Measurements from ENCODE around the gene CLSTN2.

Gene CLSTN2

GRCh38 chr3:140113996-140114788 lies 179.2 kb downstream of the CLSTN2 start:
- no peaks in the 10 kb centered on the region for H3K36me3 ChIP-seq (ENCODE audit: control insufficient read depth in 1 of 2, insufficient read depth in 2 of 2, low read length in 2 of 2)

GRCh38 chr3:140114789-140115080 lies 179.8 kb downstream of the CLSTN2 start:
- no peak overlapping the region for H2BK12ac ChIP-seq (ENCODE audit: low read length)
- no peak overlapping the region for H2AFZ ChIP-seq (ENCODE audit: insufficient read depth, low read length, poor library complexity)
- H4K91ac ChIP-seq (ENCODE audit: low read depth, low read length): no peak overlapping the region
- H4K8ac ChIP-seq (ENCODE audit: low read depth, low read length): no peak overlapping the region
- peaks cover 9 to 13% of the 10 kb centered on the region in 2 experiments for H3K4me1 ChIP-seq (ENCODE audit: control insufficient read depth in 1 of 2, insufficient read depth in 2 of 2, low read length in 2 of 2)
- no peak overlapping the region for H3K4ac ChIP-seq (ENCODE audit: low read depth, low read length)
- H3K4me2 ChIP-seq (ENCODE audit: low read length): no peak overlapping the region
- no peaks in the 10 kb centered on the region for H3K9me3 ChIP-seq (ENCODE audit: insufficient read depth, low read depth, low read length)
- no peak overlapping the region for H2BK120ac ChIP-seq (ENCODE audit: insufficient read depth, low read length, poor library complexity)
- no peak overlapping the region for H4K12ac ChIP-seq (ENCODE audit: low read depth, low read length)
- H3K23ac ChIP-seq (ENCODE audit: low read length): no peak overlapping the region
- no peak overlapping the region for H3K27ac ChIP-seq (ENCODE audit: low read depth, low read length)
- H3K79me2 ChIP-seq (ENCODE audit: control insufficient read depth, insufficient read depth, low read length, poor library complexity): no peaks in the 10 kb centered on the region
- H3K9ac ChIP-seq (ENCODE audit: low read length): no peak overlapping the region
- no peak overlapping the region for H2AK5ac ChIP-seq (ENCODE audit: low read length)
- DNase-seq: no peak
- H3K18ac ChIP-seq (ENCODE audit: low read length): no peak overlapping the region
- no CpG with 5 or more reads among the region's 2 CpGs for WGBS (ENCODE audit: extremely low coverage, insufficient coverage, insufficient read length)
- H3K4me3 ChIP-seq (ENCODE audit: low read depth, low read length): no peak overlapping the region
- no peaks in the 10 kb centered on the region for H3K36me3 ChIP-seq (ENCODE audit: control insufficient read depth in 1 of 2, insufficient read depth in 2 of 2, low read length in 2 of 2)
- H2BK5ac ChIP-seq (ENCODE audit: low read depth, low read length, poor library complexity): no peak overlapping the region
- H3K79me1 ChIP-seq (ENCODE audit: low read length): peaks cover 2% of the 10 kb centered on the region
- no peaks in the 10 kb centered on the region for H3K27me3 ChIP-seq (ENCODE audit: insufficient read depth, low read length)
- no peak overlapping the region for H3K14ac ChIP-seq (ENCODE audit: low read length)

More at GRCh38 chr3:140113996-140114788, 179.2 kb downstream of the CLSTN2 start:
- H3K4me1 ChIP-seq (ENCODE audit: control insufficient read depth in 1 of 2, insufficient read depth in 2 of 2, low read length in 2 of 2): peaks cover 9 to 13% of the 10 kb centered on the region in 2 experiments
- no peak for DNase-seq
- no peak overlapping the region for H3K14ac ChIP-seq (ENCODE audit: low read length)
- H2BK5ac ChIP-seq (ENCODE audit: low read depth, low read length, poor library complexity): no peak overlapping the region
- H3K4me2 ChIP-seq (ENCODE audit: low read length): no peak overlapping the region
- no peak overlapping the region for H3K18ac ChIP-seq (ENCODE audit: low read length)
- no peak overlapping the region for H2AFZ ChIP-seq (ENCODE audit: insufficient read depth, low read length, poor library complexity)
- H3K4me3 ChIP-seq (ENCODE audit: low read depth, low read length): no peak overlapping the region
- no peaks in the 10 kb centered on the region for H3K27me3 ChIP-seq (ENCODE audit: insufficient read depth, low read length)
- H3K9me3 ChIP-seq (ENCODE audit: insufficient read depth, low read depth, low read length): no peaks in the 10 kb centered on the region
- no peak overlapping the region for H3K23ac ChIP-seq (ENCODE audit: low read length)
- H3K4ac ChIP-seq (ENCODE audit: low read depth, low read length): no peak overlapping the region
- H4K12ac ChIP-seq (ENCODE audit: low read depth, low read length): no peak overlapping the region
- H2AK5ac ChIP-seq (ENCODE audit: low read length): no peak overlapping the region
- no peak overlapping the region for H2BK120ac ChIP-seq (ENCODE audit: insufficient read depth, low read length, poor library complexity)
- no peaks in the 10 kb centered on the region for H3K79me2 ChIP-seq (ENCODE audit: control insufficient read depth, insufficient read depth, low read length, poor library complexity)
- WGBS (ENCODE audit: extremely low coverage, insufficient coverage, insufficient read length): no CpG with 5 or more reads among the region's 3 CpGs
- no peak overlapping the region for H4K91ac ChIP-seq (ENCODE audit: low read depth, low read length)
- H3K79me1 ChIP-seq (ENCODE audit: low read length): peaks cover 2% of the 10 kb centered on the region
- H2BK12ac ChIP-seq (ENCODE audit: low read length): no peak overlapping the region
- H4K8ac ChIP-seq (ENCODE audit: low read depth, low read length): no peak overlapping the region
- no peak overlapping the region for H3K27ac ChIP-seq (ENCODE audit: low read depth, low read length)
- H3K9ac ChIP-seq (ENCODE audit: low read length): no peak overlapping the region

GRCh38 chr3:140117096-140117526 lies 182.1 kb downstream of the CLSTN2 start:
- Histone ChIP-seq H3K4me2 (ENCODE audit: low read length) (peak overlapping the region; percentile 37), H4K8ac (ENCODE audit: low read depth, low read length) (no peak overlapping the region), H3K4ac (ENCODE audit: low read depth, low read length) (no peak overlapping the region), H3K9ac (ENCODE audit: low read length) (no peak overlapping the region), H3K27me3 (ENCODE audit: insufficient read depth, low read length) (no peaks in the 10 kb centered on the region), H2AK5ac (ENCODE audit: low read length) (no peak overlapping the region), H3K14ac (ENCODE audit: low read length) (no peak overlapping the region), H3K23ac (ENCODE audit: low read length) (no peak overlapping the region), H3K27ac (ENCODE audit: low read depth, low read length) (peak overlapping the region; percentile 40), H4K12ac (ENCODE audit: low read depth, low read length) (no peak overlapping the region), H3K79me2 (ENCODE audit: control insufficient read depth, insufficient read depth, low read length, poor library complexity) (no peaks in the 10 kb centered on the region), H3K4me3 (ENCODE audit: low read depth, low read length) (no peak overlapping the region), H2BK12ac (ENCODE audit: low read length) (no peak overlapping the region), H3K79me1 (ENCODE audit: low read length) (peaks cover 2% of the 10 kb centered on the region), H3K9me3 (ENCODE audit: insufficient read depth, low read depth, low read length) (no peaks in the 10 kb centered on the region), H2AFZ (ENCODE audit: insufficient read depth, low read length, poor library complexity) (peak overlapping the region; percentile 13), H3K4me1 (ENCODE audit: control insufficient read depth in 1 of 2, insufficient read depth in 2 of 2, low read length in 2 of 2) (peaks cover 9 to 13% of the 10 kb centered on the region in 2 experiments), H4K91ac (ENCODE audit: low read depth, low read length) (no peak overlapping the region), H2BK120ac (ENCODE audit: insufficient read depth, low read length, poor library complexity) (no peak overlapping the region), H3K36me3 (ENCODE audit: control insufficient read depth in 1 of 2, insufficient read depth in 2 of 2, low read length in 2 of 2) (no peaks in the 10 kb centered on the region), H3K18ac (ENCODE audit: low read length) (no peak overlapping the region), H2BK5ac (ENCODE audit: low read depth, low read length, poor library complexity) (no peak overlapping the region)
- no CpG with 5 or more reads among the region's 4 CpGs for WGBS (ENCODE audit: extremely low coverage, insufficient coverage, insufficient read length)
- DNase-seq: peak; percentile 48 to 76

- H2BK120ac ChIP-seq (ENCODE audit: insufficient read depth, low read length, poor library complexity): no peak overlapping the region
- no CpG with 5 or more reads among the region's 3 CpGs for WGBS (ENCODE audit: extremely low coverage, insufficient coverage, insufficient read length)
- H4K8ac ChIP-seq (ENCODE audit: low read depth, low read length): no peak overlapping the region
- H3K79me1 ChIP-seq (ENCODE audit: low read length): no peaks in the 10 kb centered on the region
- H2AK5ac ChIP-seq (ENCODE audit: low read length): no peak overlapping the region
- H3K4me3 ChIP-seq (ENCODE audit: low read depth, low read length): no peak overlapping the region
- H3K9me3 ChIP-seq (ENCODE audit: insufficient read depth, low read depth, low read length): no peaks in the 10 kb centered on the region
- peaks cover 0 to 4% of the 10 kb centered on the region in 2 experiments for H3K4me1 ChIP-seq (ENCODE audit: control insufficient read depth in 1 of 2, insufficient read depth in 2 of 2, low read length in 2 of 2)
- DNase-seq: no peak
- H4K91ac ChIP-seq (ENCODE audit: low read depth, low read length): no peak overlapping the region
- no peak overlapping the region for H2BK12ac ChIP-seq (ENCODE audit: low read length)
- no peak overlapping the region for H2BK5ac ChIP-seq (ENCODE audit: low read depth, low read length, poor library complexity)
- no peak overlapping the region for H3K23ac ChIP-seq (ENCODE audit: low read length)
- no peak overlapping the region for H3K4ac ChIP-seq (ENCODE audit: low read depth, low read length)
- H3K79me2 ChIP-seq (ENCODE audit: control insufficient read depth, insufficient read depth, low read length, poor library complexity): no peaks in the 10 kb centered on the region
- no peak overlapping the region for H3K14ac ChIP-seq (ENCODE audit: low read length)
- no peaks in the 10 kb centered on the region for H3K27me3 ChIP-seq (ENCODE audit: insufficient read depth, low read length)
- no peak overlapping the region for H3K4me2 ChIP-seq (ENCODE audit: low read length)
- H3K36me3 ChIP-seq (ENCODE audit: control insufficient read depth in 1 of 2, insufficient read depth in 2 of 2, low read length in 2 of 2): no peaks in the 10 kb centered on the region
- H4K12ac ChIP-seq (ENCODE audit: low read depth, low read length): no peak overlapping the region
- H3K27ac ChIP-seq (ENCODE audit: low read depth, low read length): no peak overlapping the region
- H3K9ac ChIP-seq (ENCODE audit: low read length): no peak overlapping the region
- no peak overlapping the region for H2AFZ ChIP-seq (ENCODE audit: insufficient read depth, low read length, poor library complexity)
- no peak overlapping the region for H3K18ac ChIP-seq (ENCODE audit: low read length)
These were observed 187.2 kb downstream of the CLSTN2 start for GRCh38 chr3:140122183-140122582.
